Parathyroid adenoma (tissue), 2 donors: Measurements from ENCODE around the gene RAB23.

Experiments used
- H2AFZ ChIP-seq: fragments of 300-600 bp; sonication (generic); one replicate; pipeline ENCODE4 v1.7.0; 2017; ENCODE audit warnings: antibody characterized with exemption, mild to moderate bottlenecking
- H3K27ac ChIP-seq: fragments of 300-600 bp; sonication (generic); one replicate; pipeline ENCODE4 v1.7.0; 2017
- H3K27me3 ChIP-seq: fragments of 300-600 bp; sonication (generic); one replicate; pipeline ENCODE4 v1.7.0; 2017; ENCODE audit warnings: low read length; ENCODE audit not compliant: control insufficient read depth, insufficient read depth
- H3K36me3 ChIP-seq: fragments of 300-600 bp; sonication (generic); one replicate; pipeline ENCODE4 v1.7.0; 2017; ENCODE audit warnings: low read length; ENCODE audit not compliant: control insufficient read depth, insufficient read depth
- H3K4me1 ChIP-seq: fragments of 300-600 bp; sonication (generic); one replicate; pipeline ENCODE4 v1.7.0; 2017; ENCODE audit warnings: control low read depth
- H3K4me2 ChIP-seq: fragments of 300-600 bp; sonication (generic); one replicate; pipeline ENCODE4 v1.7.0; 2017; ENCODE audit warnings: low read length
- H3K4me3 ChIP-seq: fragments of 300-600 bp; sonication (generic); one replicate; pipeline ENCODE4 v1.7.0; 2017; ENCODE audit warnings: low read depth, low read length
- H3K79me2 ChIP-seq: fragments of 300-600 bp; sonication (generic); one replicate; pipeline ENCODE4 v1.7.0; 2017; ENCODE audit warnings: control low read depth
- H3K9ac ChIP-seq: fragments of 300-600 bp; sonication (generic); one replicate; pipeline ENCODE4 v1.7.0; 2017; ENCODE audit warnings: mild to moderate bottlenecking
- H3K9me3 ChIP-seq: fragments of 300-600 bp; sonication (generic); one replicate; pipeline ENCODE4 v1.7.0; 2017; ENCODE audit warnings: low read length; ENCODE audit not compliant: control insufficient read depth
- CTCF ChIP-seq: fragments of 300-600 bp; sonication (generic); IDR thresholded peaks from one replicate; pipeline ENCODE4 v1.7.0; 2017; ENCODE audit warnings: antibody characterized with exemption, mild to moderate bottlenecking
- donor health status: primary hyperparathyroidism.

RAB23 gene

GRCh38 chr6:57198926-57199636 lies 23.0 kb downstream of the RAB23 start:
- no peak overlapping the region for H2AFZ ChIP-seq
- H3K36me3 ChIP-seq, result no peaks in the 10 kb centered on the region
- no peaks in the 10 kb centered on the region for H3K79me2 ChIP-seq
- no peak overlapping the region for H3K4me3 ChIP-seq
- H3K27ac ChIP-seq, result no peak overlapping the region
- H3K4me1 ChIP-seq, result no peaks in the 10 kb centered on the region
- no peak for TF ChIP-seq CTCF
- H3K9ac ChIP-seq, result no peak overlapping the region
- H3K9me3 ChIP-seq, result no peaks in the 10 kb centered on the region
- no peak overlapping the region for H3K4me2 ChIP-seq
- H3K27me3 ChIP-seq, result no peaks in the 10 kb centered on the region

GRCh38 chr6:57195457-57195856 lies 26.6 kb downstream of the RAB23 start:
- Histone ChIP-seq H3K79me2 (no peaks in the 10 kb centered on the region), H3K4me3 (no peak overlapping the region), H3K9me3 (no peaks in the 10 kb centered on the region), H3K27ac (no peak overlapping the region), H2AFZ (no peak overlapping the region), H3K9ac (no peak overlapping the region), H3K36me3 (no peaks in the 10 kb centered on the region), H3K4me1 (no peaks in the 10 kb centered on the region), H3K27me3 (no peaks in the 10 kb centered on the region), H3K4me2 (no peak overlapping the region)
- no peak for TF ChIP-seq CTCF

GRCh38 chr6:57193177-57193576 lies 28.9 kb downstream of the RAB23 start:
- H3K27ac ChIP-seq, result no peak overlapping the region
- no peak for TF ChIP-seq CTCF
- H3K4me3 ChIP-seq, result no peak overlapping the region
- H3K79me2 ChIP-seq, result no peaks in the 10 kb centered on the region
- no peaks in the 10 kb centered on the region for H3K9me3 ChIP-seq
- H3K4me2 ChIP-seq, result no peak overlapping the region
- H3K9ac ChIP-seq, result no peak overlapping the region
- no peaks in the 10 kb centered on the region for H3K36me3 ChIP-seq
- no peaks in the 10 kb centered on the region for H3K4me1 ChIP-seq
- H2AFZ ChIP-seq, result no peak overlapping the region
- no peaks in the 10 kb centered on the region for H3K27me3 ChIP-seq

- Histone ChIP-seq H2AFZ (no peak overlapping the region), H3K79me2 (no peaks in the 10 kb centered on the region), H3K4me3 (no peak overlapping the region), H3K27ac (no peak overlapping the region), H3K36me3 (no peaks in the 10 kb centered on the region), H3K4me1 (no peaks in the 10 kb centered on the region), H3K9me3 (no peaks in the 10 kb centered on the region), H3K9ac (no peak overlapping the region), H3K27me3 (no peaks in the 10 kb centered on the region), H3K4me2 (no peak overlapping the region)
- no peak for TF ChIP-seq CTCF
Observed at GRCh38 chr6:57190140-57190539, 32.0 kb downstream of the RAB23 start.

- H3K27me3 ChIP-seq, result no peaks in the 10 kb centered on the region
- no peak overlapping the region for H2AFZ ChIP-seq
- H3K9ac ChIP-seq, result no peak overlapping the region
Observed at GRCh38 chr6:57183336-57183735, 38.8 kb downstream of the RAB23 start.

More at GRCh38 chr6:57183336-57183735, 38.8 kb downstream of the RAB23 start:
- no peaks in the 10 kb centered on the region for H3K4me1 ChIP-seq
- H3K4me3 ChIP-seq, result no peak overlapping the region
- no peak overlapping the region for H3K27ac ChIP-seq
- H3K9me3 ChIP-seq, result no peaks in the 10 kb centered on the region
- no peak overlapping the region for H3K4me2 ChIP-seq
- no peaks in the 10 kb centered on the region for H3K36me3 ChIP-seq
- no peak for TF ChIP-seq CTCF
- no peaks in the 10 kb centered on the region for H3K79me2 ChIP-seq
